Transverse colon (tissue), 4 donors: ENCODE data around the gene HOXA4. TPM values are rescaled to one million over a fixed set of nuclear protein-coding genes. Genes with fewer than 3 reads are reported as not detected.

Experiments
- DNase-seq: peaks from one replicate; pipeline ENCODE4 v3.0.0-alpha.2; 2019
- H3K27ac ChIP-seq, 4 donors: fragments of 200-600 bp; sonication (generic); 2 replicates each; pipeline ENCODE4 v1.5.1; 2016 to 2018; ENCODE audit warnings: inconsistent platforms in 4 of 4
- H3K27me3 ChIP-seq: fragments of 200-600 bp; sonication (generic); 2 replicates; pipeline ENCODE4 v1.5.1; 2017; ENCODE audit warnings: inconsistent platforms
- H3K36me3 ChIP-seq, 4 donors: fragments of 200-600 bp; sonication (generic); 2 replicates each; pipeline ENCODE4 v1.5.1; 2017 to 2019; ENCODE audit warnings: inconsistent platforms in 4 of 4
- H3K4me1 ChIP-seq, 4 donors: fragments of 200-600 bp; sonication (generic); 2 replicates each; pipeline ENCODE4 v1.5.1; 2017 to 2020; ENCODE audit warnings: inconsistent platforms in 4 of 4
- H3K4me3 ChIP-seq, 4 donors: fragments of 200-600 bp; sonication (generic); 1 replicate in 1 of 4; 2 replicates in 3 of 4; pipeline versions ENCODE4 v1.5.1 to v1.6.1; 2017 to 2019; ENCODE audit warnings: inconsistent platforms in 4 of 4
- H3K9me3 ChIP-seq, 2 donors: fragments of 200-600 bp; sonication (generic); 2 replicates each; pipeline ENCODE4 v1.5.1; 2017 to 2019; ENCODE audit warnings: inconsistent platforms in 2 of 2
- CTCF ChIP-seq, 5 experiments: fragments of 200-600 bp in 3 of 5; fragments of 450-650 bp in 2 of 5; sonication (generic) in 3 of 5; IDR thresholded peaks; 1 replicate in 2 of 5; 2 replicates in 3 of 5; pipeline ENCODE4 v1.5.1; 2016 to 2017; ENCODE audit warnings: antibody characterized with exemption in 5 of 5, inconsistent platforms in 3 of 5, mild to moderate bottlenecking in 2 of 5, moderate library complexity in 1 of 5
- EP300 ChIP-seq: sonication (generic); formaldehyde crosslinking; IDR thresholded peaks from one replicate; pipeline ENCODE4 v1.6.1; 2017; ENCODE audit warnings: antibody characterized with exemption, low read depth
- POLR2A ChIP-seq: fragments of 450-650 bp; IDR thresholded peaks from one replicate; pipeline ENCODE4 v1.6.1; 2016; ENCODE audit warnings: antibody characterized with exemption, mild to moderate bottlenecking, moderate library complexity
- POLR2AphosphoS5 ChIP-seq, 3 donors: sonication (generic); formaldehyde crosslinking; IDR thresholded peaks; one replicate each; pipeline ENCODE4 v1.6.1; 2016; ENCODE audit warnings: antibody characterized with exemption in 3 of 3
- WGBS, 2 donors: methylation state at CpG; one replicate each; pipeline ENCODE4 v1.1.5; 2018; ENCODE audit warnings: low coverage in 1 of 2; 5-methylcytosine and 5-hydroxymethylcytosine counted together
- in situ Hi-C, 4 donors: fragments of 200-750 bp; cut with MboI; loops; one replicate each; pipeline versions ENCODE4 v1.15.0 to v1.15.1; 2017; ENCODE audit warnings: low sequenced_read_pairs in 3 of 4, low pct_ligation_motif_present in 1 of 4, low pct_unique_long_range_greater_than_20kb in 1 of 4
- intact Hi-C: fragments of 100-400 bp; cut with DNase I; formaldehyde crosslinking; loops from one replicate; pipeline ENCODE4 v1.15.1; 2023; ENCODE audit warnings: low total_unique reads
- total RNA-seq, 4 donors: library from RNA; depleted of rRNA; stranded (reverse); fragments of >200 nt; gene quantifications; one replicate each; pipeline ENCODE4 v1.1.0, GENCODE V29; 2016

HOXA4 gene
- total RNA-seq, 4 donors from 2014 or later: 3.5 to 42.4 (median 10.6) TPM

- Histone ChIP-seq H3K4me1 (peaks cover 3 to 8% (median 5%) of the 10 kb centered on the region in 4 donors), H3K9me3 (no peaks in the 10 kb centered on the region), H3K27me3 (peaks cover 35% of the 10 kb centered on the region), H3K27ac (no peak overlapping the region), H3K4me3 (no peak overlapping the region), H3K36me3 (no peaks in the 10 kb centered on the region)
- in situ Hi-C loops (loop anchor here in 1 of 4 donors (10.0 kb wide), 1 partner anchor 237 kb away; no protein-coding TSS in a partner anchor), intact Hi-C loops (loop anchor here (10.0 kb wide), 1 partner anchor 237 kb away; no protein-coding TSS in a partner anchor)
- DNase-seq: no peak
- TF ChIP-seq POLR2AphosphoS5 (IDR thresholded peaks at IDR 0.05) (no peak), CTCF (IDR thresholded peaks at IDR 0.05) (no peak), EP300 (no peak), POLR2A (no peak)
- WGBS, 2 donors: 64 to 72% methylated on average over 3 to 9 of the region's 9 CpGs
Measured at GRCh38 chr7:27091941-27092818, 38.4 kb downstream of the HOXA4 start.

DNA sequence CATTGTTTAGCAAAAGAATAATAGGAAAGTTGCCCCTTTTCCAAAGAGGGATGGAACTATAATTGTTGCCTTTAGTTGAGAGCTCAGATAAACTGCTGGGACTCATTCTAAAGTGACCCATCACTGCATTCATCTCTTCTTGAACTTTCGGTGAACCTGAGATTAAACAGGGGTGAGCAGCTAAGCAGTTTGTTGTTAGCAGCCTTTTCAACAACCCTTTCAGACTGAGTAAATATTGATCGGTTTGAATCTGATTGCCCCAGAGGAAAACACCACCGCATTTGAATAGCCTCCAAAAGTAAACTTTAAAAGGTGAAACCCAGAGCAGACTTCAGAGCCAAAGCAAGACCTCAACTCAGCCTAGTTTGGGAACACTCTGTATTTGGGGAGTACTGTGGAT lies 39.5 kb downstream of the HOXA4 start:
- no peak for TF ChIP-seq EP300
- no peak for TF ChIP-seq CTCF (IDR thresholded peaks at IDR 0.05)
- TF ChIP-seq POLR2AphosphoS5 (IDR thresholded peaks at IDR 0.05): no peak
- TF ChIP-seq POLR2A: no peak
- Histone ChIP-seq H3K27me3 (peaks cover 36% of the 10 kb centered on the region), H3K9me3 (no peaks in the 10 kb centered on the region), H3K4me1 (peaks cover 0 to 5% (median 2%) of the 10 kb centered on the region in 4 donors), H3K36me3 (no peaks in the 10 kb centered on the region), H3K27ac (no peak overlapping the region), H3K4me3 (no peak overlapping the region)
- in situ Hi-C loops: loop anchor here in 1 of 4 donors (10.0 kb wide), 1 partner anchor 236 kb away; no protein-coding TSS in a partner anchor
- intact Hi-C loops: loop anchor here (10.0 kb wide), 1 partner anchor 236 kb away; no protein-coding TSS in a partner anchor
- WGBS, 2 donors: 42 to 61% methylated on average over 3 of the region's 3 CpGs
- no peak for DNase-seq

GRCh38 chr7:27088002-27088922 lies 42.3 kb downstream of the HOXA4 start:
- no peak for DNase-seq
- Histone ChIP-seq H3K9me3 (no peaks in the 10 kb centered on the region), H3K4me1 (no peaks in the 10 kb centered on the region), H3K27me3 (peaks cover 36% of the 10 kb centered on the region), H3K27ac (no peak overlapping the region), H3K4me3 (peak overlapping the region in 1 of 4 donors; percentile 14), H3K36me3 (no peaks in the 10 kb centered on the region)
- in situ Hi-C loops (no loop called here), intact Hi-C loops (no loop called here)
- WGBS, 2 donors: 59 to 61% methylated on average over 10 to 66 of the region's 68 CpGs
- TF ChIP-seq POLR2AphosphoS5 (IDR thresholded peaks at IDR 0.05): no peak
- TF ChIP-seq CTCF (IDR thresholded peaks at IDR 0.05): no peak
- TF ChIP-seq EP300: no peak
- no peak for TF ChIP-seq POLR2A

- peaks cover 0 to 6% (median 0%) of the 10 kb centered on the region in 4 donors for H3K4me1 ChIP-seq
- H3K36me3 ChIP-seq: no peaks in the 10 kb centered on the region
- no peak for DNase-seq
- peaks cover 16% of the 10 kb centered on the region for H3K27me3 ChIP-seq
- no peak overlapping the region for H3K27ac ChIP-seq
- no peak overlapping the region for H3K4me3 ChIP-seq
- 76 to 97% methylated on average over 2 of the region's 2 CpGs for WGBS, 2 donors
- TF ChIP-seq EP300 (no peak), POLR2A (no peak), POLR2AphosphoS5 (IDR thresholded peaks at IDR 0.05) (no peak), CTCF (IDR thresholded peaks at IDR 0.05) (no peak)
- in situ Hi-C loops: no loop called here
- intact Hi-C loops: no loop called here
- no peaks in the 10 kb centered on the region for H3K9me3 ChIP-seq
Measured at GRCh38 chr7:27083646-27084045, 46.9 kb downstream of the HOXA4 start.
